Measurements from ENCODE around the gene CWC22.
"Not testable (repeated sequence)": the region's sequence is repeated elsewhere in the genome, so short reads cannot be mapped to it uniquely, and the experiment has no call there.

CWC22 gene

DNA sequence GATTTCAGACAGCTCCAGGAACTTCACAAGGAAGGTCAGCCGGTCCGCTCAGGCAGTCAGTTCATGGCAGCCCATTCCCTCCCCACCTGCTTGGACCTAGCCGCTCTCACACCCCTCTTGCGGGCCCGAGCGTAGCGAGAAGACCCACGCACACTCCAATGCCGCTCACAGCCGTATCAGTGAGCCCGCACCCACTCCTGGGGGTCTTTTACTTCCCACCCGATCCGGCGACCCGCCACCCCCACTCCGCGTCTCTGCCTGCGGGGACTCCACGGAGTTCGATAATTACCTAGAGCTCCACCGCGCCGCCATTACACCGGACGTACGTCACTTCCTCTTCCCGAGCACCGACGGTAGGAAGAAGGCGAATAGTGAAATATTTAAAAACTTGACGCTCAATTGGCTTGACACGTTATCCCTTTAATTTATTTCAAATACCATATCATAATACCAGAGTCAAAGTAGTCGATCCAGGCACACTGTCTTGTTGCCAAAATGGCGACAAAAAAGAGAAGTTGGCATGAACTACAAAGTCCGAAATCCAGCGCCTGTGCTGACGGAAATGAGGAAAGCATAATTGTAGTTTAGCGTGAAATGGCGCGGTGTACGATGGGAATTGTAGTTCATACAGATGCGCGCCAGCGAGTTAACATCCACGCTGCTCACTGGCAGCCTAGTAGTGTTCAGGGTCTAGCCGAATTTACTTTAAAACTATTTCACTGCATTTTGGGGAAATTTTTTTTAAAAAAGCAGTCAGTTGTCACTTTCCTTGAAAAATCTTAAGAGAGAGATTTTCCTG lies at the start of gene CWC22:
TSS of gene CWC22 (minus strand) at position 517 of the 799 bp plus-strand sequence. CDS start 13,956 bp downstream, outside the sequence.
- CTCF ChIA-PET = no interaction called here
- no peak for TF ChIP-seq LEF1 (IDR thresholded peaks at IDR 0.05; ENCODE audit: borderline replicate concordance)
- TF ChIP-seq BHLHE40 (IDR thresholded peaks at IDR 0.05; ENCODE audit: borderline replicate concordance) = no peak
- no peak for TF ChIP-seq FOXM1 (IDR thresholded peaks at IDR 0.05; ENCODE audit: borderline replicate concordance)
- no peak for TF ChIP-seq CTBP1 (IDR thresholded peaks at IDR 0.05; ENCODE audit: borderline replicate concordance)
- no peak for TF ChIP-seq SP1 (IDR thresholded peaks at IDR 0.05)
- no peak for TF ChIP-seq FOXK2 (IDR thresholded peaks at IDR 0.05)
- no peak for TF ChIP-seq ZNF384 (IDR thresholded peaks at IDR 0.05)
- no peak for TF ChIP-seq HDGF (IDR thresholded peaks at IDR 0.05; ENCODE audit: borderline replicate concordance)
- TF ChIP-seq SUZ12 (IDR thresholded peaks at IDR 0.05) = no peak
- no peak for TF ChIP-seq TARDBP (IDR thresholded peaks at IDR 0.05)
- TF ChIP-seq ARNT (IDR thresholded peaks at IDR 0.05) = no peak
- TF ChIP-seq, protein P1, sequence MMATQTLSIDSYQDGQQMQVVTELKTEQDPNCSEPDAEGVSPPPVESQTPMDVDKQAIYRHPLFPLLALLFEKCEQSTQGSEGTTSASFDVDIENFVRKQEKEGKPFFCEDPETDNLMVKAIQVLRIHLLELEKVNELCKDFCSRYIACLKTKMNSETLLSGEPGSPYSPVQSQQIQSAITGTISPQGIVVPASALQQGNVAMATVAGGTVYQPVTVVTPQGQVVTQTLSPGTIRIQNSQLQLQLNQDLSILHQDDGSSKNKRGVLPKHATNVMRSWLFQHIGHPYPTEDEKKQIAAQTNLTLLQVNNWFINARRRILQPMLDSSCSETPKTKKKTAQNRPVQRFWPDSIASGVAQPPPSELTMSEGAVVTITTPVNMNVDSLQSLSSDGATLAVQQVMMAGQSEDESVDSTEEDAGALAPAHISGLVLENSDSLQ (IDR thresholded peaks at IDR 0.05) = no peak
- TF ChIP-seq L3MBTL2 (conservative IDR thresholded peaks at IDR 0.05) = peak; percentile 57
- no peak for TF ChIP-seq FOXA1 (IDR thresholded peaks at IDR 0.05)
- TF ChIP-seq ELF4 (IDR thresholded peaks at IDR 0.05) = peak; percentile 72
- TF ChIP-seq NFRKB (IDR thresholded peaks at IDR 0.05) = peak; percentile 89
- peak; percentile 75 for DNase-seq (ENCODE audit: extremely low spot score)
- POLR2A ChIA-PET = interaction anchor here (0.9 kb wide), 1 partner anchor 25 kb away, joined by 3 read pairs; no protein-coding TSS in a partner anchor

DNA sequence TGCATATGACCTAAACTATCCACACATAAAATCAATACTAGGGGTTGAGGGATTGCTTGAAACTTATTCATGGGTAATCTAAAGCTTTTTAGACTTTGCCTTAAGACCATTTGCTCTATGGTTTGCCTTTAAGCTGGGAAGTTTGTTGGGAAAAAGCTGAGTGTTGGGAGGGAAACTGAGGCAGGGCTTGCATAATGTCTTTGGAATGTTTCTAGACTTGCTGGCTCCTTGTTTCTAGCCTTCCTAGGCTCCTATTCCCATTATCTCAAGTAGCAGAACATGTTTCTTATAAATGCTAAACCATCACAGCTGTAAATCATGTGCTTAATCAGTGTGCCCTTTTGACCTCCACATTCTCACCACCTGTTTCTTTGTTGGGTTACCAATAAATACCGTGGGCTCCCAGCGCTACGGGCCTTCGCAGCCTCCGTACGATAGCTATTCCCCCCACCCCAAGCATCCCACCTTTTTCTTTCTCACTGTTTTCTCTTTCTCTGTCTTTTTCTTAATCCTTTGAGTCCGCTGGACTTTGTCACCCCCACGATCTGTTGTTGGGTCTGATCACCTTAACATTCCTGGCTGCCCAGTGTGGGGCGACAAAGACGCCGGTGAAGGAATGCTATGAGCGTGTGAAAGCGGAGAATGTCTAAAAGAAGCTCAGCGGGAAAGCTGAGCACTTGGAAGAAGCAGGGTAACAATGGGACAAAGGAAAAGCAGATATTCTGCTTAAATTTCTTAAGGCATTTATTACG lies 49.4 kb upstream of the CWC22 start:
- POLR2A ChIA-PET = no interaction called here
- CTCF ChIA-PET = no interaction called here
- DNase-seq (ENCODE audit: extremely low spot score) = no peak
- TF ChIP-seq CTBP1 (IDR thresholded peaks at IDR 0.05; ENCODE audit: borderline replicate concordance) (no peak), FOXA1 (IDR thresholded peaks at IDR 0.05) (no peak), ELF4 (IDR thresholded peaks at IDR 0.05) (no peak), TARDBP (IDR thresholded peaks at IDR 0.05) (no peak), ZNF384 (IDR thresholded peaks at IDR 0.05) (no peak), SUZ12 (IDR thresholded peaks at IDR 0.05) (no peak), LEF1 (IDR thresholded peaks at IDR 0.05; ENCODE audit: borderline replicate concordance) (no peak), L3MBTL2 (conservative IDR thresholded peaks at IDR 0.05) (no peak), ARNT (IDR thresholded peaks at IDR 0.05) (no peak), FOXM1 (IDR thresholded peaks at IDR 0.05; ENCODE audit: borderline replicate concordance) (no peak), HDGF (IDR thresholded peaks at IDR 0.05; ENCODE audit: borderline replicate concordance) (no peak), BHLHE40 (IDR thresholded peaks at IDR 0.05; ENCODE audit: borderline replicate concordance) (no peak), FOXK2 (IDR thresholded peaks at IDR 0.05) (no peak), SP1 (IDR thresholded peaks at IDR 0.05) (no peak), NFRKB (IDR thresholded peaks at IDR 0.05) (no peak)
- TF ChIP-seq, protein P1 (IDR thresholded peaks at IDR 0.05) = no peak

DNA sequence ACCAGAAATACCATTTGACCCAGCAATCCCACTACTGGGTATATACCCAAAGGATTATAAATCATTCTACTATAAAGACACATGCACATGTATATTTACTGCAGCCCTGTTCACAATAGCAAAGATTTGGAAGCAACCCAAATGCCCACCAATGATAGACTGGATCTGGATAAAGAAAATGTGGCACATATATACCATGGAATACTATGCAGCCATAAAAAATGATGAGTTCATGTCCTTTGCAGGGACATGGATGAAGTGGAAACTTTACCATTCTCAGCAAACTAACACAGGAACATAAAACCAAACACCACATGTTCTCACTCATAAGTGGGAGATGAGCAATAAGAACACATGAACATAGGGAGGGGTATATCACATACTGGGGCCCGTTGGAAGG lies 47.5 kb upstream of the CWC22 start:
- POLR2A ChIA-PET; CTCF ChIA-PET; DNase-seq (ENCODE audit: extremely low spot score): not testable (repeated sequence)

DNA sequence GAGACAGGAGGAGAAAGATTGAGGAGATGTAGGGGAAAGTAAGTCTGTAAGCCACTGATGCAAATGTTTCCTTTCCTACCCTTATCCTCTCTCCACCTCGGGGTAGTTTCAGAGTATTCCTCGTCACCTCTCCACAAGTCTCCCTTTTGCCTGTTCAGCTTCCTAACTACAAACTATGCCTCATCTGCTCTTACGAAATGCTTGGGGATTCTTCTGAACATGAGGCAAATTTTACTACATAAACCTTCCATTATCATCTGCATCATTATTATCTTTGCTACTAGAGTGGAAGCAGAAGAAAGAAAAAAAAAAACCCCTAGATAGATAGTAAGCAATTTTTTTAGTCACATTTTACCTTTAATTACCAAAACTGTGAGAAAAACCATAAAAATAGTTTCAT lies 43.1 kb upstream of the CWC22 start:
- POLR2A ChIA-PET = no interaction called here
- CTCF ChIA-PET = interaction anchor here (1.7 kb wide), 1 partner anchor 8 kb away, joined by 3 read pairs; no protein-coding TSS in a partner anchor
- no peak for DNase-seq (ENCODE audit: extremely low spot score)
- TF ChIP-seq HDGF (IDR thresholded peaks at IDR 0.05; ENCODE audit: borderline replicate concordance) (no peak), NFRKB (IDR thresholded peaks at IDR 0.05) (no peak), CTBP1 (IDR thresholded peaks at IDR 0.05; ENCODE audit: borderline replicate concordance) (no peak), SP1 (IDR thresholded peaks at IDR 0.05) (no peak), L3MBTL2 (conservative IDR thresholded peaks at IDR 0.05) (no peak), SUZ12 (IDR thresholded peaks at IDR 0.05) (no peak), LEF1 (IDR thresholded peaks at IDR 0.05; ENCODE audit: borderline replicate concordance) (no peak), ZNF384 (IDR thresholded peaks at IDR 0.05) (no peak), FOXK2 (IDR thresholded peaks at IDR 0.05) (no peak), FOXA1 (IDR thresholded peaks at IDR 0.05) (no peak), ELF4 (IDR thresholded peaks at IDR 0.05) (no peak), ARNT (IDR thresholded peaks at IDR 0.05) (no peak), BHLHE40 (IDR thresholded peaks at IDR 0.05; ENCODE audit: borderline replicate concordance) (no peak)
- TF ChIP-seq, protein P1 (IDR thresholded peaks at IDR 0.05) = no peak

DNA sequence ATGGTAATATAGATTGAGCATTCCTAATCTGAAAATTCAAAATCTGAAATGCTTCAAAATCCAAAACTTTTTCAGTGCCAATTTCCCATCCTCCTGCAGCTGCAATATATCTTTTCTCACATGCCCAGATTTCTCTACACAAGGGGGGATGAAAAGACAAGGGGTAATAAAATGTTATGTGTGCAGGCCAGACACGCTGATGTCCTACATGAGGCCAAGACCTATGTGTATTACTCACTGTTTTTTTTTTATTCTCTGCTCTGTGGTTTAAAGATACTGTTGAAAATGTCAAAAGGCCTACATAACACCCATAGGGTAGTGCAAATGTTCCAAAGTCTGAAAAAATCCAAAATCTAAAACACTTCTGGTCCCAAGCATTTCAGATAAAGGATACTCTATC lies 41.2 kb upstream of the CWC22 start:
- TF ChIP-seq FOXM1 (IDR thresholded peaks at IDR 0.05; ENCODE audit: borderline replicate concordance) (no peak), BHLHE40 (IDR thresholded peaks at IDR 0.05; ENCODE audit: borderline replicate concordance) (no peak), SUZ12 (IDR thresholded peaks at IDR 0.05) (no peak), LEF1 (IDR thresholded peaks at IDR 0.05; ENCODE audit: borderline replicate concordance) (no peak), FOXA1 (IDR thresholded peaks at IDR 0.05) (no peak), CTBP1 (IDR thresholded peaks at IDR 0.05; ENCODE audit: borderline replicate concordance) (no peak), ZNF384 (IDR thresholded peaks at IDR 0.05) (no peak)
- TF ChIP-seq, protein P1 (IDR thresholded peaks at IDR 0.05) = no peak
- no peak for DNase-seq (ENCODE audit: extremely low spot score)
- CTCF ChIA-PET = no interaction called here
- POLR2A ChIA-PET = no interaction called here

Measured in HEK293T (cell line).